Measurements from ENCODE around the gene ARL11. TPM values are rescaled to one million over a fixed set of nuclear protein-coding genes. Genes with fewer than 3 reads are reported as not detected.
A peak's percentile ranks its signal among the peaks of the same experiment; 100 is the strongest.

The ARL11 gene
- total RNA-seq, 2 experiments from 2014 or later, result 3.5 to 4.3 TPM

DNA sequence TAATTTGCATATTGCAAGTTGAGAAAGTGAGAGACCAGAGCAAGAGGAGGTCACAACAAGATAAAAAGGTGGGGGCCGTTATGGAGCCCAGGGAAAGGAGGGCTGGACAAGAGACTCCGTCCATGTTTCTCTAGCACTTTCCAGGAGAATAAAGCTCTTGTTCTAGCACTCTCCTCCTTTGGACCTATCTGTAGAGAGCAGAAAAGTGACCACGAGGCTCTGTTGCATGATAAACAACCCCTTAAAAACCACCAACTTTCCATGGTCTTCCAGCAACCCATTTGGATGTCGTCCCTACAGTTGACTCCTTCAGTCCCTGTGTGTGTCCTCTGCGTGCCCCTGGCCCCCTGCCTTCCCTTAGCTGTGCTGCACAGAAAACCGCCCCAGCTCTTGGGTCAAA, 4.1 kb upstream of the ARL11 start:
- no peak overlapping the region for H3K27ac Mint-ChIP-seq
- no peak overlapping the region for H3K4me3 Mint-ChIP-seq
- peaks cover 4% of the 10 kb centered on the region for H3K27me3 Mint-ChIP-seq
- no peaks in the 10 kb centered on the region for H3K9me3 Mint-ChIP-seq
- H3K4me1 Mint-ChIP-seq, result peaks cover 9% of the 10 kb centered on the region
- no peak for ATAC-seq (ENCODE audit: low read depth)
- H3K36me3 Mint-ChIP-seq, result peaks cover 1% of the 10 kb centered on the region
- POLR2A ChIA-PET, result no interaction called here
- DNase-seq, result no peak

DNA sequence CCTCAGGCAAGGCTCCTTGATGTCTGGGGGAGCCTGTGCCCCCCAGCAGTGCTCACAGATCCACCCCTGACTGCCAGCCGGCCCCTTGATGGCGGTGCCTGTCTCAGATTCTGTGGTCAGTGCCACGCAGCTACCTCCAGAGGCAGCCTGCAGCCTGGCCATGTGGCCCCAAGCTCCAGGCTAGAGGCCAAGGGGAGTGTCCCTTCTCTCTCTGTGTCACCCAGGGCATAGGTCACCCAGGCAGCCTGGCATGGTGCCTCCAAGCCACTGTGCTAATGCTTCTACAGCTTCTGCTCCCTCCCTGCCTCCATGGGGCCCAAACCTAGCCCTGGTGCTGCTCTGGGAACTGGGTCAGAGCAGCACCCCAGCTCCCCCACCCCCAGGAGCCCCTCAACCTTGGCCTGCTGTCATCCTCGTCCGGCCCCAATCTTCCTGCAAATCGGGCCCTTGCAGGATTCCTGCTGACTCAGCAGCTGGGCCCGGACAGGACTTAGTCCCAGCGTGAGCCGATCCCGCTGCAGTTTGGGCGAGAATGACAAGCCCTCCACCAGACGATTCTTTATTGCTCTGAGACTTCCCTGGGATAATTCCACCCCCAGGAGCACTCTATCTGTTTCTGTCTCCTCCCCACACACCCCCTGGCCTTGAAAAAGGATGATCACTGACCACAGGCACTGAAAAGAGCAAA, 2.8 kb upstream of the ARL11 start:
- H3K27ac Mint-ChIP-seq, result no peak overlapping the region
- POLR2A ChIA-PET, result no interaction called here
- no peaks in the 10 kb centered on the region for H3K9me3 Mint-ChIP-seq
- no peak overlapping the region for H3K4me3 Mint-ChIP-seq
- no peak for ATAC-seq (ENCODE audit: low read depth)
- peaks cover 6% of the 10 kb centered on the region for H3K36me3 Mint-ChIP-seq
- peaks cover 10% of the 10 kb centered on the region for H3K4me1 Mint-ChIP-seq
- DNase-seq, result no peak
- peaks cover 4% of the 10 kb centered on the region for H3K27me3 Mint-ChIP-seq

DNA sequence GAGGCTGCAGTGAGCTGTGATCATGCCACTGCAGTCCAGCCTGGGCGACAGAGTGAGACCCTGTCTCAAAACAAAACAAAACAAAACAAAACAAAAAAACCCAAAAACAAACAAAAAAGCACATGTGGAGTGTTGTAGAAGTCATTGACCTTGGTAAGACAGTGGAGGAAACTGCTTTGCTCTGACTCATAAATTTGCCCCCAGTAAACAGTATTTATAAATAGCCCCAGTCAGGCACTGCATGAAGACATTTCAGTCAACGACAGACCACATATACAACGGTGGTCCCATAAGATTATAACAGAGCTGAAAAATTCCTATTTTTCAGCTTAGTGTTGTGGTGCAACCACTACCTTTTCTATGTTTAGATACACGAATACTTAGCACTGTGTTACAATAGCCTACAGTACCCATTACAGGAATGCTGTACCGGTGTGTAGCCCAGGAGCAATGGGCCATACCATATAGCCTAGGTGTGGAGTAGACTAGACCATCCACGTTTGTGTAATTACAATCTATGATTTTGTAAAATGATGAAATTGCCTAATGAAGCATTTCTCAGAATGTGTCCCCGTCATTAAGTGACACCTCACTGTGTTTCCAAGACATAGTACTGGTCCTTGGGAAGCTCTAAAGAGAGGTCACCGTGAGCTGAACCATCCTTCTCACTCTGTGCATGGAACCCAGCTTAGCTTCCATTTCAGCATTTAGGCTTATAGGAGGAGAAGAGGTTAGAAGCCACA, 1.1 kb downstream of the ARL11 start:
- Mint-ChIP-seq H3K4me1 (peaks cover 10% of the 10 kb centered on the region), H3K9me3 (no peaks in the 10 kb centered on the region), H3K4me3 (peak overlapping the region; percentile 90), H3K36me3 (peaks cover 11% of the 10 kb centered on the region), H3K27me3 (peaks cover 3% of the 10 kb centered on the region), H3K27ac (no peak overlapping the region)
- ATAC-seq (ENCODE audit: low read depth), result no peak
- POLR2A ChIA-PET, result interaction anchor here (1.7 kb wide), 1 partner anchor 9 kb away, joined by 4 read pairs; no protein-coding TSS in a partner anchor
- no peak for DNase-seq

DNA sequence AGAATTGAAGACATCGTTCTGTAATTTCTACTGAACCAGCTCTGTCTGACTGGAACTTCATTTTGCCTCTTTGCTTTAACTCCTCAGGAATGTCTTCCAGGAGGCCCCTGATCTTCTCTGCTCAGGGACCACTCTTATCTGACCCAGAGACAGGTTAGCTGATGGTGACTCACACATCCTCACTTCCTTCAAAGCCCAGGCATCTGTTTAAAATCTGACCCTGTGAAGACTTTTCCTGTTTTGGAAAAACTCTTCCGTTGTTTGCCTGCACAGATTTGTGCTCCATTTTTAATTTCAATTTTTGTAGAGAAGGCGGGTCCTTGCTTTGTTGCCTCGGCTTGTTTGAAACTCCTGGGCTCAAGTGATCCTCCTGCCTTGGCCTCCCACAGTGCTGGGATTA, 1.6 kb downstream of the ARL11 start:
- ATAC-seq (ENCODE audit: low read depth), result no peak
- POLR2A ChIA-PET, result interaction anchor here (1.7 kb wide), 1 partner anchor 8 kb away, joined by 4 read pairs; no protein-coding TSS in a partner anchor

DNA sequence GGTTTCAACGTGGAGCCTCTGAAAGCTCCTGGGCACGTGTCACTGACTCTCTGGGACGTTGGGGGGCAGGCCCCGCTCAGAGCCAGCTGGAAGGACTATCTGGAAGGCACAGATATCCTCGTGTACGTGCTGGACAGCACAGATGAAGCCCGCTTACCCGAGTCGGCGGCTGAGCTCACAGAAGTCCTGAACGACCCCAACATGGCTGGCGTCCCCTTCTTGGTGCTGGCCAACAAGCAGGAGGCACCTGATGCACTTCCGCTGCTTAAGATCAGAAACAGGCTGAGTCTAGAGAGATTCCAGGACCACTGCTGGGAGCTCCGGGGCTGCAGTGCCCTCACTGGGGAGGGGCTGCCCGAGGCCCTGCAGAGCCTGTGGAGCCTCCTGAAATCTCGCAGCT, 2.3 kb downstream of the ARL11 start:
- Mint-ChIP-seq H3K4me1 (peaks cover 18% of the 10 kb centered on the region), H3K36me3 (peaks cover 11% of the 10 kb centered on the region), H3K4me3 (no peak overlapping the region), H3K9me3 (no peaks in the 10 kb centered on the region), H3K27ac (no peak overlapping the region), H3K27me3 (no peaks in the 10 kb centered on the region)
- DNase-seq (no peak), ATAC-seq (ENCODE audit: low read depth) (no peak)
- POLR2A ChIA-PET, result no interaction called here

More for the DNA sequence above, 1.6 kb downstream of the ARL11 start:
- no peaks in the 10 kb centered on the region for H3K9me3 Mint-ChIP-seq
- H3K27me3 Mint-ChIP-seq, result no peaks in the 10 kb centered on the region
- H3K36me3 Mint-ChIP-seq, result peaks cover 11% of the 10 kb centered on the region
- peak overlapping the region; percentile 37 for H3K4me3 Mint-ChIP-seq
- H3K27ac Mint-ChIP-seq, result no peak overlapping the region
- DNase-seq, result no peak
- peaks cover 15% of the 10 kb centered on the region for H3K4me1 Mint-ChIP-seq

DNA sequence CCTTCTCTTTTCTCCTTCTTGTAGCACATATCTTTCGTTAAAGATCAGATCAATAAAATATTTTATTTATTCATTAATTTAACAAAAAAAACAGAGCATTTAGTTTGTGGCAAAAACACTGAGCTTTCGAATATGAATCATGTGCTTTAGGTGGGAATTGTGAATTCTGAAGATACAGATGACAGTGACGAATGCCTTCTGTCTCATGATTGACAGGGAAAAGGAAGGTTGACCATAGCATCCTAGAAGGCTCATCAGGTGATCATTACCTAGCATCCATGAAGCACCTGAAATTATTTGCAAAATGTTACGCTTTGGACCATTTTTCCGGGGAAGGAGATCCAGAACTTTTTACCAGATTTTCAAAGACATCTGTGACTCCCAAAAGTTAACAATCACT, 3.8 kb downstream of the ARL11 start:
- DNase-seq (no peak), ATAC-seq (ENCODE audit: low read depth) (no peak)
- Mint-ChIP-seq H3K9me3 (no peaks in the 10 kb centered on the region), H3K27ac (no peak overlapping the region), H3K36me3 (peaks cover 11% of the 10 kb centered on the region), H3K27me3 (no peaks in the 10 kb centered on the region), H3K4me1 (peaks cover 23% of the 10 kb centered on the region), H3K4me3 (no peak overlapping the region)
- POLR2A ChIA-PET, result no interaction called here

DNA sequence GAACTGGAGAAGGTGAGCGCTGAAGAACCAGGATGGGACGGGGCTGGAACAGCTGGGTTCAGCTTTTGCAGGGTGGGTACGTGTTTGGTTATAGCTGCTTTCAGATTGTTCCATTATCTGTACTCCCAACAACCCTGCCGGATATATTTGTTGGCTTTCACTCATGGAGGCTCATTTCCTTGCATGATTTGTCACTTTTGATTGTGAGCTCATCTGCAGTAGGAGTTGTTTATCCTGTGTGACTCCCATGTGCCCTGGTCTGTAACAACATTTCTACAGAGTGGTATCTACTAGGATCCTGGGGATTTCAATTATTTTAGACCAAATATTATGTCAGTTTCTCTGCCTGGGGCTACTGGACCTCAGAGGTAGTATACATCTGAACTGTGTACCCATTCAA, 5.4 kb downstream of the ARL11 start:
- H3K27me3 Mint-ChIP-seq, result no peaks in the 10 kb centered on the region
- peaks cover 17% of the 10 kb centered on the region for H3K4me1 Mint-ChIP-seq
- DNase-seq (no peak), ATAC-seq (ENCODE audit: low read depth) (no peak)
- no peaks in the 10 kb centered on the region for H3K9me3 Mint-ChIP-seq
- no peak overlapping the region for H3K4me3 Mint-ChIP-seq
- H3K36me3 Mint-ChIP-seq, result peaks cover 9% of the 10 kb centered on the region
- POLR2A ChIA-PET, result no interaction called here
- H3K27ac Mint-ChIP-seq, result no peak overlapping the region

DNA sequence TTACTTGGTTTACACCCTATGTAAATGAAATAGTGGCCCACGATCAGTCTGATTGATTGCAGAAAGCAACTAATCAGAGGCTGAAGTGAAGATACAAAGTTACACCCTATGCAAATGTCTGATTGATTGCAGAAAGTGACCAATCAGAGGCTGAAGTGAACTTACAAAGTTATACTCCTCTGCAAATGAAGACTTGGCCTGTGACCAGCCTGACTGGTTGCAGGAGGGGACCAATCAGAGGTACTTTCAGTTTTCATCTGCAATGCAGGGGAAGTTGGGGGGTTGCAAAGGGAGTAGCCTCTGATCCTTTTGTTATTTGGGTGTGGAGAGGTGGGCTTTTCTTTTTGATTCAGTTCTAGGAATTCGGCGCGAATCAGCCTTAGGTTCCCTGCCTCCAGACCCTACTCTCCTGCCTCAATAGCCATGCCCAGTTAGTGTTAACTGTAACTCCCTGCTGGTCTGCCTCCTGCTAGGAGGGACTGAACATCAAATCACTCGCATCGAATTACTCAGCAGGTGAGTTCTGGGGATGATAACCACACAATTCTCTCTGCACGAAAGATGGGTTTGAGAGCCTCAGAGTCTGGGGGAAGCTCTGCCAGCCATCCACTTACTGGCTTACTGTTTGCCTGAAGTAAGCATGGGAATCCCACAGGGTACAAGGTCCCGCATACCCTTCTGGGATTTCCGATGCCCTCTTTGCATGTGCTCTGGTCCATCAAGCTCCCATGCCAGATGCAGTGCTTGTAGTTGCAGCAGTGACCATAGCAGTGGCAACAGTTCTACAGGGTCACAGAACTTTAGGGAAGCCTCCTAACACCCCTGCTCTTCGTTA, 7.5 kb downstream of the ARL11 start:
- H3K4me3 Mint-ChIP-seq, result peak overlapping the region; percentile 81
- H3K4me1 Mint-ChIP-seq, result peaks cover 13% of the 10 kb centered on the region
- ATAC-seq (ENCODE audit: low read depth), result peak; percentile 88
- H3K36me3 Mint-ChIP-seq, result peaks cover 4% of the 10 kb centered on the region
- DNase-seq, result peak; percentile 33
- POLR2A ChIA-PET, result interaction anchor here (0.9 to 1.0 kb wide), 2 partner anchors 157 to 193 kb away, joined by 3 to 6 read pairs; partner anchors contain the start of gene KPNA3
- H3K27me3 Mint-ChIP-seq, result no peaks in the 10 kb centered on the region
- H3K9me3 Mint-ChIP-seq, result no peaks in the 10 kb centered on the region
- peak overlapping the region; percentile 80 for H3K27ac Mint-ChIP-seq

DNA sequence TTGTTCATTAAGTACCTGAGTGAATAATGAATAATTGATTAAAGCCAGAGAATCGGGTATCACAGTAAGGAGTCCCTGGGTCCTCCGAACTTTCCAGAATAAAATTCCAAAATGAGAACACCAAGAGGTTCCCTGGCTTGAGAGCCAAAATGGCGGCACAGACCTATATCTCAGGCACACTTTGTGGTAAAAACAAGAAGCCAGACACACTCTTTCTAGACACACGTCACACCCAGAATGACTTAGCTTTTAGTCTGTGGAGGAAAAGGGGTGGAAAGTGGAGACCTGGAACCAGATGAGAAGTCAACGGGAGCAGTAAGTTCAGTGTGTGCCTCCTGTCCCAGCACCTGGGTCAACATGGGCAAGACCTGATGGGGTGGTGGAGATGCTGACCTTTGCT, 8.4 kb downstream of the ARL11 start:
- Mint-ChIP-seq H3K27ac (peak overlapping the region; percentile 80), H3K36me3 (peaks cover 2% of the 10 kb centered on the region), H3K27me3 (no peaks in the 10 kb centered on the region), H3K4me1 (peaks cover 13% of the 10 kb centered on the region), H3K9me3 (no peaks in the 10 kb centered on the region), H3K4me3 (peak overlapping the region; percentile 81)
- DNase-seq (no peak), ATAC-seq (ENCODE audit: low read depth) (no peak)
- POLR2A ChIA-PET, result interaction anchor here (0.9 kb wide), 1 partner anchor 156 kb away, joined by 6 read pairs; the partner anchor contains the start of gene KPNA3

DNA sequence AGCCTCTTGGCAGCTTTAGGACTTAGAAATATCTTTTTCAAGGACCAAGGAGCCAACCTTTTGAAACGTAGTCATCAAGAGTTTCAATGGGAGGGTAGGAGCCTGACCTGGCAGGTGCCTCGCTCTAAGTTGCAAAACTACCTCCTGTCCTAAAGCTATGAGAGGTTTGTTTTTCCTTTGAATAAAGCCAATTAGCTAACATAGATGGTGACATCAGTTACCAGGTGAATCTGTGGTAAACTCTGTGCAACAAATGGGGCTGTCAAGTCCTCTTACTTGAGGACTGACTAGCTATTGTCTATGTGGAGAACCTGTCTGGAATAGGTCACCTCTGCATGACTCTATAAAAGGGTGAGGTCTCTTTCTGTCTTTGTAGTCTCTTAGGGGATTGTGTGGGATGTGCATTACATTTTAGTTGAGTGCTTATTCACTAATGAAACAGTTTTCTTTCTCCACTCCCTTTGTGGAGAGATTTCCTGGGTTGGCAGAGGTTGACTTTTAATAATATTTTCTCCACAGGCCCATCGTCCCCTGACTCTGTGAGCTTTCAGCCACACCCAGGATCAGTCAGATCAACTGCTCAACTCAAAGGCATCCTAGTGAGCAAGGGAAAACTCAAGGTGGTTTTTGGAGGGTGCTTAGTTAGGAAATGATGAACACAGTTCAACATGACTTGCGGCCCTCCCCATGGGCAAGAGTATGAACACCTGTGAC, 9.9 kb downstream of the ARL11 start:
- Mint-ChIP-seq H3K4me1 (peaks cover 19% of the 10 kb centered on the region), H3K36me3 (peaks cover 2% of the 10 kb centered on the region), H3K27me3 (no peaks in the 10 kb centered on the region), H3K9me3 (no peaks in the 10 kb centered on the region), H3K27ac (no peak overlapping the region), H3K4me3 (no peak overlapping the region)
- DNase-seq, result no peak
- POLR2A ChIA-PET, result interaction anchor here (1.1 to 1.3 kb wide), 2 partner anchors 9 to 12 kb away, joined by 4 read pairs; partner anchors contain the start of gene ARL11
- no peak for ATAC-seq (ENCODE audit: low read depth)

DNA sequence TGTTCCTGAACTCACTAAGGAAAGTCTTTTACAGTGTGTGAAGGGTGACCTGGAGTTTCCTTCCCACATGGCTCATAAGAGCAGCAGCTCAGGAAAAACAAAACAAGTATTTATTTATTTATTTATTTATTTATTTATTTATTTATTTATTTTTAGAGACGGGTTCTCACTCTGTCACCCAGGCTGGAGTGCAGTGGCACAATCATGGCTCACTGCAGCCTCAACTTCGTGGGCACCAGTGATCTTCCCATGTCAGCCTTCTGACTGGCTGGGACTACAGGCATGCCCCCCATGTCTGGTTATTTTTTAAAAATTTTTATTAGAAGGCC, 10.4 kb downstream of the ARL11 start:
- Mint-ChIP-seq H3K4me3 (no peak overlapping the region), H3K27ac (no peak overlapping the region), H3K9me3 (no peaks in the 10 kb centered on the region), H3K36me3 (no peaks in the 10 kb centered on the region), H3K27me3 (no peaks in the 10 kb centered on the region), H3K4me1 (peaks cover 19% of the 10 kb centered on the region)
- POLR2A ChIA-PET, result interaction anchor here (1.1 to 1.3 kb wide), 2 partner anchors 10 to 12 kb away, joined by 4 read pairs; partner anchors contain the start of gene ARL11
- no peak for ATAC-seq (ENCODE audit: low read depth)
- no peak for DNase-seq

DNA sequence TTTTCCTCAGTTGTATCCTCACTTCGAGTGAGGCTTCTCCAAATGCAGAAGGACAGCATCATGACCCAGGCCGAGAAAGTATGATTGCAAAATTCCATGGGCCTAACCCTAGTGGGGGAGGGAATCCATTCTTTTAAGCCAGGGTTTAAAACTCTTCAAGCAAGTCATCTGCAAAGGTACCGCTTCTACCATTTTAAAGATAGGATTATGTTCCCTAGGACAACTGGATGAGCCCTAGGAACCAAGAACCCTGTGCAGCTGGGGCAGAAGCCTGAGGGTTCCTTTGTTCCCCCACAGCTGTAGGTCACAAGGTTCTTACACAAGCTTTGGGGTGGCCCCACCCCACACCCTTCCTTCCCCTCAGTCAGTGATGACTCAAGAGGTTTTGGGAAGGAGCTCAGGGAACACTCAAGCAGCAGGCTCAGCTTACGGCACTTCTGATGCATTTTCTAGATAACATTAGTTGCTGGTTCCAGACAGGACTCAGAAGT, 13.5 kb downstream of the ARL11 start:
- Mint-ChIP-seq H3K4me3 (no peak overlapping the region), H3K27ac (no peak overlapping the region), H3K36me3 (peaks cover 2% of the 10 kb centered on the region), H3K9me3 (no peaks in the 10 kb centered on the region), H3K27me3 (no peaks in the 10 kb centered on the region), H3K4me1 (peaks cover 13% of the 10 kb centered on the region)
- ATAC-seq (ENCODE audit: low read depth) (no peak), DNase-seq (no peak)
- POLR2A ChIA-PET, result no interaction called here

Data from activated naive CD8-positive, alpha-beta T cell treated with anti-CD3 and anti-CD28 coated beads, Interleukin-2, amount 10 ng/mL, durations not matched to agents 7 days and 5 days (primary cell).